ENCODE results near the gene NBEA. TPM values are rescaled to one million over a fixed set of nuclear protein-coding genes. Genes with fewer than 3 reads are reported as not detected.

NBEA gene
- total RNA-seq, 1 donor: 4.0 TPM

DNA sequence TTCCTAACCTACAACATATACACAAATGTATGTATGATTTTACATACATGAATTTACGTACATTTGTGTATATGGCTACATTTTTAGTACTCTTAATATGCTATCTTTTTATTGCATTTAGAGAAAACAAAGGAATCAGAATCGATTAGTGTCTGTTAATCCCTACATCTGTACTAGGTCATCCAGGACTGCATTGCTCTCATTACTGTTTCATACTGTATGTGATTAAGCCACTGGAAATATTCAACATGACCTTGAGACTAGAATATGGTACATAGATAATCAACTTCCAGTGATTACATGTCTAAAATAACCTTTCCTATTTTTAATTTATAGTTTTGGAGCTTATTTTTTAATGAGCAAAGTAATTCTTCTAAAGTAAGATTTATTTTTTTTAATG, 539.7 kb downstream of the NBEA start:
- H3K36me3 ChIP-seq (ENCODE audit: insufficient read depth, low read length): no peaks in the 10 kb centered on the region
- no peak overlapping the region for H2AFZ ChIP-seq (ENCODE audit: low read length)
- H4K20me1 ChIP-seq (ENCODE audit: insufficient read depth, low read length): no peaks in the 10 kb centered on the region
- H3K27me3 ChIP-seq (ENCODE audit: insufficient read depth, low read length): peaks cover 3% of the 10 kb centered on the region
- no peak overlapping the region for H3K4me3 ChIP-seq (ENCODE audit: insufficient read depth, low read length)
- H3K4me2 ChIP-seq (ENCODE audit: insufficient read depth, low read length): no peak overlapping the region
- peaks cover 2% of the 10 kb centered on the region for H3K4me1 ChIP-seq (ENCODE audit: insufficient read depth, low read length)
- TF ChIP-seq, protein P1, sequence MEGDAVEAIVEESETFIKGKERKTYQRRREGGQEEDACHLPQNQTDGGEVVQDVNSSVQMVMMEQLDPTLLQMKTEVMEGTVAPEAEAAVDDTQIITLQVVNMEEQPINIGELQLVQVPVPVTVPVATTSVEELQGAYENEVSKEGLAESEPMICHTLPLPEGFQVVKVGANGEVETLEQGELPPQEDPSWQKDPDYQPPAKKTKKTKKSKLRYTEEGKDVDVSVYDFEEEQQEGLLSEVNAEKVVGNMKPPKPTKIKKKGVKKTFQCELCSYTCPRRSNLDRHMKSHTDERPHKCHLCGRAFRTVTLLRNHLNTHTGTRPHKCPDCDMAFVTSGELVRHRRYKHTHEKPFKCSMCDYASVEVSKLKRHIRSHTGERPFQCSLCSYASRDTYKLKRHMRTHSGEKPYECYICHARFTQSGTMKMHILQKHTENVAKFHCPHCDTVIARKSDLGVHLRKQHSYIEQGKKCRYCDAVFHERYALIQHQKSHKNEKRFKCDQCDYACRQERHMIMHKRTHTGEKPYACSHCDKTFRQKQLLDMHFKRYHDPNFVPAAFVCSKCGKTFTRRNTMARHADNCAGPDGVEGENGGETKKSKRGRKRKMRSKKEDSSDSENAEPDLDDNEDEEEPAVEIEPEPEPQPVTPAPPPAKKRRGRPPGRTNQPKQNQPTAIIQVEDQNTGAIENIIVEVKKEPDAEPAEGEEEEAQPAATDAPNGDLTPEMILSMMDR (IDR thresholded peaks at IDR 0.05; ENCODE audit: extremely low read depth, low read depth, low read length): no peak
- DNase-seq (ENCODE audit: insufficient read length, low spot score, missing footprints): no peak
- H3K27ac ChIP-seq (ENCODE audit: low read depth, low read length): no peak overlapping the region
- H3K9me3 ChIP-seq (ENCODE audit: low read depth, low read length): no peaks in the 10 kb centered on the region
- H3K79me2 ChIP-seq (ENCODE audit: insufficient read depth, low read length): no peaks in the 10 kb centered on the region

GRCh38 chr13:35482527-35482926, 540.5 kb downstream of the NBEA start:
- no peaks in the 10 kb centered on the region for H3K4me1 ChIP-seq (ENCODE audit: insufficient read depth, low read length)
- H3K79me2 ChIP-seq (ENCODE audit: insufficient read depth, low read length): no peaks in the 10 kb centered on the region
- no peak overlapping the region for H3K27ac ChIP-seq (ENCODE audit: low read depth, low read length)
- H3K27me3 ChIP-seq (ENCODE audit: insufficient read depth, low read length): no peaks in the 10 kb centered on the region
- no peak overlapping the region for H2AFZ ChIP-seq (ENCODE audit: low read length)
- H3K4me2 ChIP-seq (ENCODE audit: insufficient read depth, low read length): no peak overlapping the region
- no peak overlapping the region for H3K4me3 ChIP-seq (ENCODE audit: insufficient read depth, low read length)
- H4K20me1 ChIP-seq (ENCODE audit: insufficient read depth, low read length): no peaks in the 10 kb centered on the region
- no peaks in the 10 kb centered on the region for H3K9me3 ChIP-seq (ENCODE audit: low read depth, low read length)
- TF ChIP-seq, protein P1 (IDR thresholded peaks at IDR 0.05; ENCODE audit: extremely low read depth, low read depth, low read length): no peak
- H3K36me3 ChIP-seq (ENCODE audit: insufficient read depth, low read length): no peaks in the 10 kb centered on the region
- DNase-seq (ENCODE audit: insufficient read length, low spot score, missing footprints): no peak

DNA sequence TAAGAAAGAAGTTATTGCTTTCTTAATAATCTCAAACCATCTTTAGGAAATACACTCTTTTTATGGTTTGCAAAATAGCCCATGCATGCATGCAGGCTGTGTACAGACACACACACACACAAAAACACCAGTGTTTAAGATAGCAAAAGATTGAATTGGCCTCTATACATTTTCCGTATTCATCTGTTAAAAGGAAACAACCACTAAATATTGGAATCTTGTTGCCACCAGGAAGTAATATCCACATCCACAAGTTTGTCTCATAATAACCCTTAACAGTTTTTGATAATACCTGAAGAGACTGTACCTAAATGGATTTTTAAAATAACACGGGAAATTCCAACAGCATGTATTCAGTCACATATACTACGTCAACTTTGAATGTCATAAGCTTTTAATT, 541.7 kb downstream of the NBEA start:
- H4K20me1 ChIP-seq (ENCODE audit: insufficient read depth, low read length): no peaks in the 10 kb centered on the region
- TF ChIP-seq, protein P1 (IDR thresholded peaks at IDR 0.05; ENCODE audit: extremely low read depth, low read depth, low read length): no peak
- no peak overlapping the region for H3K4me2 ChIP-seq (ENCODE audit: insufficient read depth, low read length)

DNA sequence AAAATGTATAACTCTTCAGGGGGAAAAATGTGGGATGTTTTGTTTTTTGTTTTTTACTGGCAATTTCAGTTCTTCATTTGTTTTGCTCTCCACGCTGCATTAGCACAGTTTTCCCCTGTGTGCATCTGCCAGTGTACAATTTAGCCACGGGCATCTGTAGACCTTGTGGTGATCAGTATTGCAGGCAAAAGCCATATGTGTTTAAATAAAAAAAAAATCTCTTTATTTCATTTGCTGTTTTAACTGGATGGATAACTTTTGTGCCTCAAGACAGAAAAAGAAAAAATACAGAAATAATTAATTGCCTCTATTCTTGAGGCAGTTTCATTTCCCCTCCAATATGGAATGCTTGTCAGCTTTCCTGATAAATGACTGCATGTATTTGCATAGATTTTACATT, 542.3 kb downstream of the NBEA start:
- Histone ChIP-seq H2AFZ (ENCODE audit: low read length) (no peak overlapping the region), H3K27ac (ENCODE audit: low read depth, low read length) (no peak overlapping the region), H3K36me3 (ENCODE audit: insufficient read depth, low read length) (no peaks in the 10 kb centered on the region), H3K4me2 (ENCODE audit: insufficient read depth, low read length) (no peak overlapping the region), H4K20me1 (ENCODE audit: insufficient read depth, low read length) (no peaks in the 10 kb centered on the region), H3K9me3 (ENCODE audit: low read depth, low read length) (no peaks in the 10 kb centered on the region), H3K79me2 (ENCODE audit: insufficient read depth, low read length) (no peaks in the 10 kb centered on the region), H3K27me3 (ENCODE audit: insufficient read depth, low read length) (no peaks in the 10 kb centered on the region), H3K4me1 (ENCODE audit: insufficient read depth, low read length) (no peaks in the 10 kb centered on the region), H3K4me3 (ENCODE audit: insufficient read depth, low read length) (no peak overlapping the region)
- TF ChIP-seq, protein P1 (IDR thresholded peaks at IDR 0.05; ENCODE audit: extremely low read depth, low read depth, low read length): no peak
- DNase-seq (ENCODE audit: insufficient read length, low spot score, missing footprints): no peak

More for the DNA sequence above, 541.7 kb downstream of the NBEA start:
- H3K79me2 ChIP-seq (ENCODE audit: insufficient read depth, low read length): no peaks in the 10 kb centered on the region
- H3K9me3 ChIP-seq (ENCODE audit: low read depth, low read length): no peaks in the 10 kb centered on the region
- H3K4me3 ChIP-seq (ENCODE audit: insufficient read depth, low read length): no peak overlapping the region
- H3K36me3 ChIP-seq (ENCODE audit: insufficient read depth, low read length): no peaks in the 10 kb centered on the region
- DNase-seq (ENCODE audit: insufficient read length, low spot score, missing footprints): no peak
- no peaks in the 10 kb centered on the region for H3K27me3 ChIP-seq (ENCODE audit: insufficient read depth, low read length)
- no peak overlapping the region for H2AFZ ChIP-seq (ENCODE audit: low read length)
- no peaks in the 10 kb centered on the region for H3K4me1 ChIP-seq (ENCODE audit: insufficient read depth, low read length)
- H3K27ac ChIP-seq (ENCODE audit: low read depth, low read length): no peak overlapping the region
